GM12891 (cell line): ENCODE data around the gene ELAVL2.

Experiments used
- DNase-seq: peaks from one replicate; pipeline ENCODE4 v3.0.0; 2011; ENCODE audit warnings: low spot score; ENCODE audit not compliant: insufficient read length
- FAIRE-seq: peaks from 2 replicates; lab custom pipeline; 2011; peaks lifted over from hg19 to GRCh38; lab: Jason Lieb, UNC
- PAX5 ChIP-seq: IDR thresholded peaks from 2 replicates; pipeline ENCODE4 v1.6.1; 2011; ENCODE audit warnings: low read length, moderate library complexity, mild to moderate bottlenecking; ENCODE audit not compliant: insufficient read depth, severe bottlenecking
- POLR2A ChIP-seq: IDR thresholded peaks from 2 replicates; pipeline ENCODE4 v1.6.1; 2011; ENCODE audit warnings: low read depth, low read length, control low read depth
- POLR2AphosphoS5 ChIP-seq: IDR thresholded peaks from 2 replicates; pipeline ENCODE4 v1.6.1; 2011; ENCODE audit warnings: low read depth, low read length, control low read depth
- POU2F2 ChIP-seq: IDR thresholded peaks from 2 replicates; pipeline ENCODE4 v1.6.1; 2011; ENCODE audit warnings: low read depth, mild to moderate bottlenecking, control low read depth, low read length, moderate library complexity
- SPI1 ChIP-seq: IDR thresholded peaks from 2 replicates; pipeline ENCODE4 v1.6.1; 2011; ENCODE audit warnings: low read depth, low read length, control low read depth
- TAF1 ChIP-seq: IDR thresholded peaks from 2 replicates; pipeline ENCODE4 v1.6.1; 2011; ENCODE audit warnings: low read depth, low read length, control low read depth

Gene ELAVL2

GRCh38 chr9:23796209-23796608 is 29.8 kb downstream of the ELAVL2 start:
- FAIRE-seq (no peak), DNase-seq (no peak)
- TF ChIP-seq SPI1 = no peak
- TF ChIP-seq POLR2A = no peak
- no peak for TF ChIP-seq POU2F2
- TF ChIP-seq TAF1 = no peak
- no peak for TF ChIP-seq POLR2AphosphoS5
- no peak for TF ChIP-seq PAX5

DNA sequence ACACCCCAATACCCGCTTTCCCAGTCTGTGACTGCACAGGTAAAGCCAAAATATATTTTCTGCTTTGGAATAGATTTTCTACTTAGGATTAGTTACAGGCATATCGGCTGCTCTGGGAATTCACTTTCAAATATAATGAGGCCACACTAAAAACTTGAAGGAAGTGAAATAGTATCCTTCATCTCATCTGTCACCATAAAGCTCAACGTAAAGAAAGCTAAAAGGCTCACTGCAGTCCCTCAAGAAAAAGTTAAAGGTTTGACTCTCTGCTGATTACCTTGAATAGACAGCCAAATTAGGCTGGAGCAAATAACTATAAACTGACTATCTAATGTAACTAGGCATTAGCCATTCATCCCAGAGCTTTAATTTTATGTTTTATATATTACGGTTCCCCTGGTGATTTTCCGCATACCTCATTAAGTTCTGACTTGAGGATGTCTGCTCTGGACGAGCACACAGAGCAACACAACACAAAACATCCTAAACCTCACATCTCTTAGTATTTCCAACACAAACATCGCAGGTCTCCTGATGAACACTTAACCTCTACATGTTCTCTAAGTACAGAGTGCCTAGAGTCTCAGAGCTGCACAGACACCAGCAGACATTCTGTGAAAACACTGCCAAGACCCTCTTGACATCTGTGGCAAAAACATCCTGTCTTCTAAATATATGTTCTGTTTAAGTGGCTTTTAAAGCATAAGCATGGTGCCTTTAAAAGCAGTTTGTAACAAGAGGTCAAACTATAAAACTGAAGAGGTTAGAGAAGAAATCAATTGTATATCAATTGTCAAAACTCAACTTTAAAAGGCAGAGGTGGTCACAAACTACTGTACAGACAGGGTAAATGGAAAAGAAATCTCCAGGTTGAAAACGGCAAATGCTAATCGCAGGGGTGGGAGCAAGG is 35.4 kb downstream of the ELAVL2 start:
- TF ChIP-seq POLR2AphosphoS5 (no peak), SPI1 (no peak), POLR2A (no peak), POU2F2 (no peak), PAX5 (no peak), TAF1 (no peak)
- FAIRE-seq = no peak
- no peak for DNase-seq

DNA sequence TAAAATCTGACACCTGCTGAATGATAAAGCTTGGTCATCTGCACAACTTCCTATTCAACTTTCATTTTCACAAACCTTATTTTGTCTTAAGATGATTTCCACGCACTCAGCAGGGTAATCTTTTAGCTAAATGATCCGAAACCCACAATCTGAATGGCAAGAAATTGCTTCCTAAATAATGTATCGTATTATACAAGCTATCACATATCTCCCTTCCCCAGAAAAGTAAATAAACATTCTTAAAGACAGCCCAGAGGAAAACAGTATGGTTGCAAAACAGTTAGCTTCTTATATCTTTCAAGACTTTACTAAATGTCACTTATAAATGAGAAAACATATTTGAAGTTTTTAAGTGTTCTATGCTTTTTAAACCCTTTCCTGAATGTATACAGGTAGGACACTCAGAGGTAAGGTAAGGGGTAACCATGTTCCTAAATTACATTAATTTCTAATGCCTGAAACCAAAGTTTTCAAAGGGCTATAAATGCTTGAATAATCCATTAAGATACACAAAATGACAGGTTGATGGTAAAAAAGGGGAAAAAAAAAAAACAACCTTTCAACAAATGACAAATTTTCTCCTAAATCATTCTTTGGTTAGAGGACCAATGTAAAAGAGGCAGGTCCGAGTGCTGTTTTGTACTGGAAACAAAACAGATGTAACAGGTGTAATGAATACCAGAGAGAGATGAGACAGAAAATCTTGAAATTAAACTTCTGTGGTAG is 36.3 kb downstream of the ELAVL2 start:
- DNase-seq = no peak
- TF ChIP-seq TAF1 = no peak
- no peak for FAIRE-seq

- no peak for FAIRE-seq
- TF ChIP-seq TAF1 (no peak), POLR2AphosphoS5 (no peak), POLR2A (no peak), SPI1 (no peak), POU2F2 (no peak), PAX5 (no peak)
- no peak for DNase-seq
Observed at GRCh38 chr9:23784962-23785361, 41.1 kb downstream of the ELAVL2 start.

DNA sequence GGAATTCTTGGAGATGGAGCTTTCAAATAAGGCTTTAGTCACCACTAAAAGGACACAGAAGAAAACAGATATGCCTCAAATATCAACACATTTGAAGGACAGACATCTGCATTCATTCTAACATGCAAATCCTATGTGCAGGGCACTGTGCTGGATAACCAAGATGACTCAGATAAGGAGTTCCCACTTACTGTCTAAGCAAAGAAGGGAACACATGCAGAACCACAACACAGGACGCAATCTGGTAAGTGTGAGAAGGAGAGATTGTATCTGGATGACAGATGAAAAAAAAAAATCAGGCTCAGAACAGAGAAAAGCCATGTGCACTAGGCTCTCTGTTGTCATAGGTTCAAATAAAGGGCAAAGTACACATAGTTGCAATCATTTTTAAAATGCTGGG is 42.5 kb downstream of the ELAVL2 start:
- TF ChIP-seq POLR2AphosphoS5 (no peak), POU2F2 (no peak), POLR2A (no peak), SPI1 (no peak), TAF1 (no peak), PAX5 (no peak)
- FAIRE-seq (no peak), DNase-seq (no peak)

GRCh38 chr9:23779220-23779619 is 46.8 kb downstream of the ELAVL2 start:
- TF ChIP-seq POLR2AphosphoS5 (no peak), POLR2A (no peak), PAX5 (no peak), TAF1 (no peak), POU2F2 (no peak), SPI1 (no peak)
- FAIRE-seq (no peak), DNase-seq (no peak)

- DNase-seq (no peak), FAIRE-seq (no peak)
- TF ChIP-seq PAX5 = no peak
- TF ChIP-seq POLR2A = no peak
- TF ChIP-seq SPI1 = no peak
- no peak for TF ChIP-seq POU2F2
- no peak for TF ChIP-seq TAF1
- TF ChIP-seq POLR2AphosphoS5 = no peak
Observed at GRCh38 chr9:23777328-23777727, 48.7 kb downstream of the ELAVL2 start.

DNA sequence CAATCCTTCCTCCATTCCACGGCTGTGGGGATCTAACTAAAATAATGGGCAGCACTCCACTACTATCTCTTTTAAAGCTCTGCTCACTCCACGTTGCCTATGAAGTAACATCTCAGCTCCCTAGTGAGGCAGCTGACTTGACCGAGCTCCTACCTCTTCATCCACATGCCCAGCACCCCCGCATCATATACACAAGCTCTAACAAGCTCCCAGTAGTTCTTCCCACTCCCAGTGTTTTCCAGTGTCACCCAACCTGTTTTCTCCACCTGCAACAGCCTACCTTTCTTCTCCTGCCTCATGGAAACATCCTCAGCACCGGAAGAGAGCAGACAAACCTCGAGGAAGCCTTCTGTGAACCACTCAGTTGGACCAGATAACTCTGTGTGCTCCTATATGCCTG is 50.5 kb downstream of the ELAVL2 start:
- no peak for TF ChIP-seq POLR2A
- DNase-seq (no peak), FAIRE-seq (no peak)

GRCh38 chr9:23774266-23774665 is 51.8 kb downstream of the ELAVL2 start:
- FAIRE-seq (no peak), DNase-seq (no peak)
- TF ChIP-seq POU2F2 (no peak), SPI1 (no peak), POLR2A (no peak), TAF1 (no peak), POLR2AphosphoS5 (no peak), PAX5 (no peak)

DNA sequence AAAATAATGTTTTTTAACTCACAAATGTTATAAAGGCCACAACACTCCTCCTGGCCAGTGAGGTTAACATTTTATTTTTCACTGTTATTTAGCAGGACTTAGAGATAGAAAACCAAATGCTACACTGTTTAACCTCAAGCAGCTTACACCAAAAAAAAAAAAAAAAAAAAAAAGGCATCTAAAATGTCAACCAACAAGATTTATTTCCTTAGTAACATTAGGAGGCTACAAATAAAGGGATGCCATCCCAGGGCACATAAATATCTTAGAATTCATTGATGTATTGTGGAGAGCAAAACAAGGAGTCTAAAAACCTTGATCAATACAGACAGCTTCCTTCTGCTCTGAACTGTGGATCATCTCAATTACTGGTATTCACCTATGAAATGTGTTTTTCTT is 53.7 kb downstream of the ELAVL2 start:
- no peak for TF ChIP-seq SPI1
- no peak for TF ChIP-seq POU2F2
- TF ChIP-seq POLR2A = no peak
- no peak for TF ChIP-seq TAF1
- no peak for TF ChIP-seq POLR2AphosphoS5
- no peak for TF ChIP-seq PAX5
- DNase-seq (no peak), FAIRE-seq (no peak)
